Lung (tissue), 12 donors: ENCODE measurements around the gene CASZ1. TPM values are rescaled to one million over a fixed set of nuclear protein-coding genes. Genes with fewer than 3 reads are reported as not detected.

Experiments
- ATAC-seq: fragments of 200-7000 bp; cut with Tn5 transposase; one replicate; pipeline ENCODE4 v1.9.1; 2020; ENCODE audit warnings: moderate number of reproducible peaks; ENCODE audit not compliant: insufficient read depth, low FRiP score
- DNase-seq, 3 donors: peaks; one replicate each; pipeline ENCODE4 v3.0.0-alpha.2; 2013 to 2017
- H3K27ac ChIP-seq, 2 donors: one replicate each; pipeline ENCODE4 v1.5.1; 2013; ENCODE audit warnings: mild to moderate bottlenecking in 2 of 2, moderate library complexity in 2 of 2, control low read depth in 1 of 2, inconsistent platforms in 1 of 2, low read depth in 1 of 2, low read length in 1 of 2
- H3K27me3 ChIP-seq, 3 donors: one replicate each; pipeline ENCODE4 v1.5.1; 2013; ENCODE audit warnings: low read length in 2 of 3; ENCODE audit not compliant: control insufficient read depth in 3 of 3, insufficient read depth in 3 of 3
- H3K36me3 ChIP-seq, 4 donors: one replicate each; pipeline ENCODE4 v1.5.1; 2013; ENCODE audit warnings: low read length in 4 of 4, mild to moderate bottlenecking in 1 of 4, moderate library complexity in 1 of 4; ENCODE audit not compliant: control insufficient read depth in 4 of 4, insufficient read depth in 4 of 4
- H3K4me1 ChIP-seq, 5 donors: one replicate each; pipeline ENCODE4 v1.5.1; 2013; ENCODE audit warnings: low read length in 5 of 5, mild to moderate bottlenecking in 2 of 5, moderate library complexity in 1 of 5; ENCODE audit not compliant: control insufficient read depth in 5 of 5, insufficient read depth in 5 of 5
- H3K4me3 ChIP-seq: one replicate; pipeline ENCODE4 v1.5.1; 2013; ENCODE audit warnings: mild to moderate bottlenecking, control low read depth, moderate library complexity
- H3K9ac ChIP-seq, 2 donors: one replicate each; pipeline ENCODE4 v1.5.1; 2013; ENCODE audit warnings: low read length in 2 of 2, control low read depth in 1 of 2; ENCODE audit not compliant: insufficient read depth in 1 of 2
- H3K9me3 ChIP-seq, 4 donors: one replicate each; pipeline ENCODE4 v1.5.1; 2013; ENCODE audit warnings: low read length in 3 of 4, mild to moderate bottlenecking in 1 of 4, moderate library complexity in 1 of 4; ENCODE audit not compliant: control insufficient read depth in 4 of 4, insufficient read depth in 3 of 4
- CTCF ChIP-seq: IDR thresholded peaks from 2 replicates; pipeline ENCODE4 v1.5.1; 2012; ENCODE audit warnings: mild to moderate bottlenecking; ENCODE audit errors: control extremely low read depth, extremely low read depth
- WGBS, 2 donors: extraction: QIAGEN DNeasy Blood & Tissue Kit; methylation state at CpG; one replicate each; pipeline ENCODE4 v1.1.7; 2013; 5-methylcytosine and 5-hydroxymethylcytosine counted together
- polyA plus RNA-seq, 2 donors: library from polyadenylated mRNA; stranded (reverse); fragments of 200-250 nt; gene quantifications; one replicate each; pipeline ENCODE4 v1.2.1, GENCODE V29; 2013
- total RNA-seq, 2 donors: library from RNA; depleted of rRNA in 1 of 2; stranded (reverse); fragments of >200 nt in 1 of 2; gene quantifications; one replicate each; pipeline ENCODE4 v1.2.1, GENCODE V29; 2014 to 2021
- donor health status: control.
- donor health status: control.
- donor health status: Bipolar disorder and iron deficiency.
- donor health status: healthy.
- donor health status: DM: yes; HTN: yes; CAD: no.

CASZ1 gene
- total and polyA plus RNA-seq, 4 donors = 10.3 to 69.9 (median 40.5) TPM

GRCh38 chr1:10596780-10597179 lies 199.7 kb downstream of the CASZ1 start:
- peaks cover 0 to 7% (median 3%) of the 10 kb centered on the region in 4 donors for H3K36me3 ChIP-seq
- peak overlapping the region in 1 of 2 donors; percentile 38 for H3K9ac ChIP-seq
- peaks cover 4 to 40% (median 27%) of the 10 kb centered on the region in 5 donors for H3K4me1 ChIP-seq
- no peak overlapping the region for H3K4me3 ChIP-seq
- ATAC-seq (no peak), DNase-seq (peak in 1 of 3 donors; percentile 31)
- H3K9me3 ChIP-seq = no peaks in the 10 kb centered on the region
- H3K27ac ChIP-seq = no peak overlapping the region
- no peak for TF ChIP-seq CTCF
- 72 to 77% methylated on average over 6 of the region's 6 CpGs for WGBS, 2 donors
- H3K27me3 ChIP-seq = no peaks in the 10 kb centered on the region

- TF ChIP-seq CTCF = no peak
- Histone ChIP-seq H3K9ac (no peak overlapping the region), H3K27me3 (no peaks in the 10 kb centered on the region), H3K4me1 (peaks cover 9 to 54% (median 34%) of the 10 kb centered on the region in 5 donors), H3K36me3 (peaks cover 0 to 3% (median 1%) of the 10 kb centered on the region in 4 donors), H3K4me3 (no peak overlapping the region), H3K9me3 (no peaks in the 10 kb centered on the region), H3K27ac (no peak overlapping the region)
- no peak for ATAC-seq
- DNase-seq = no peak
- WGBS, 2 donors = 87 to 89% methylated on average over 9 of the region's 9 CpGs
Measured at GRCh38 chr1:10594595-10595223, 201.7 kb downstream of the CASZ1 start.

- 96 to 98% methylated on average over 11 of the region's 11 CpGs for WGBS, 2 donors
Measured at GRCh38 chr1:10593750-10594149, 202.7 kb downstream of the CASZ1 start.

More at GRCh38 chr1:10593750-10594149, 202.7 kb downstream of the CASZ1 start:
- H3K27me3 ChIP-seq = no peaks in the 10 kb centered on the region
- peaks cover 9 to 54% (median 34%) of the 10 kb centered on the region in 5 donors for H3K4me1 ChIP-seq
- H3K4me3 ChIP-seq = no peak overlapping the region
- H3K27ac ChIP-seq = no peak overlapping the region
- no peak for TF ChIP-seq CTCF
- no peaks in the 10 kb centered on the region for H3K36me3 ChIP-seq
- H3K9ac ChIP-seq = no peak overlapping the region
- no peak for DNase-seq
- H3K9me3 ChIP-seq = no peaks in the 10 kb centered on the region
- ATAC-seq = no peak
